HG03139 (cell line): ENCODE data around the gene DCAF4.
"Not testable (repeated sequence)": the region's sequence is repeated elsewhere in the genome, so short reads cannot be mapped to it uniquely, and the experiment has no call there.

Experiments
- ATAC-seq: cut with Tn5 transposase; IDR thresholded peaks from one replicate; pipeline ENCODE4 v1.9.1; 2021; ENCODE audit not compliant: unreplicated experiment

Gene DCAF4

GRCh38 chr14:72966038-72966437, 39.8 kb downstream of the DCAF4 start:
- no peak for ATAC-seq

DNA sequence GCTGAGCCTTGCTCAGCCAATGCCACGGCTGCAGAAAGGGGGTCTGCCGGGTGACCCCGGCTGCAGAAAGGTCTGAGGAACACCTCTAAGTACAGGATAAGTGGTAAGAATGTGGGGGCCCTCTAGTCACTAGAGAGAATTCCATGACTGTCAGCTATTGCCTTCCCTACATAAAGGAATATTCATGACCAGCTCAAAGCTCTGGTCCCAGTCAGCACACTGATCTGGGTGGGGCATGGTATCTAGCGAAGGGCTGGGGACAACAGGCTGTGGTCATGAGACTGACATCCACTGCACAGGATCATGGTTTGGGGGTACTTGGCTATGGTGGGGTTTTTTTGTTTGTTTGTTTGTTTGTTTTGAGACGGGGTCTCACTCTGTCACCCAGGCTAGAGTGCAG, 42.1 kb downstream of the DCAF4 start:
- ATAC-seq, result no peak

- no peak for ATAC-seq
These were observed 43.9 kb downstream of the DCAF4 start for GRCh38 chr14:72970058-72970630.

- no peak for ATAC-seq
These were observed 44.7 kb downstream of the DCAF4 start for GRCh38 chr14:72970824-72971434.

DNA sequence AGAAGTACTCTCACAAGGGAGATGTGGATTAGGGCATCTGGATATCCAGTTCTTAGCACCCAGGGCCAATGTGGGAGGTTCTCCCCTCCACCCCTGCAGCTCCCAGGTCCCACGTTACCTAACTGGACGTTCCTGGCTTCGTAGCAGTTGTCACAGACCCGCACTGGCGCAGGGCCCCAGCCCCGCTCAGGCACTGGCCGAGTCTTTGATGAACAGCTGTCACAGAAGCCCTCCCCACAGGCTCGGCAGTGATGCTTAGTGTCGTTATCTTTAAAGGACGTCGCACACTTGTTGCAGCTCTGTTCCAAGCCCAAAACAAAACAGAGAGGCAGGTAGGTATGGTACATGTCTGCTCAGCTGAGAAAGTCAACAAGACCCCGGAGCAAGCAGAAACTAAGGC, 48.4 kb downstream of the DCAF4 start:
- no peak for ATAC-seq

GRCh38 chr14:72975770-72976169, 49.5 kb downstream of the DCAF4 start:
- ATAC-seq, result no peak

GRCh38 chr14:72978856-72979255, 52.6 kb downstream of the DCAF4 start:
- ATAC-seq, result no peak

- ATAC-seq, result no peak
These were observed 54.6 kb downstream of the DCAF4 start for GRCh38 chr14:72980863-72981262.

- no peak for ATAC-seq
These were observed 56.0 kb downstream of the DCAF4 start for GRCh38 chr14:72982146-72982708.

GRCh38 chr14:72986214-72986613, 60.0 kb downstream of the DCAF4 start:
- no peak for ATAC-seq

DNA sequence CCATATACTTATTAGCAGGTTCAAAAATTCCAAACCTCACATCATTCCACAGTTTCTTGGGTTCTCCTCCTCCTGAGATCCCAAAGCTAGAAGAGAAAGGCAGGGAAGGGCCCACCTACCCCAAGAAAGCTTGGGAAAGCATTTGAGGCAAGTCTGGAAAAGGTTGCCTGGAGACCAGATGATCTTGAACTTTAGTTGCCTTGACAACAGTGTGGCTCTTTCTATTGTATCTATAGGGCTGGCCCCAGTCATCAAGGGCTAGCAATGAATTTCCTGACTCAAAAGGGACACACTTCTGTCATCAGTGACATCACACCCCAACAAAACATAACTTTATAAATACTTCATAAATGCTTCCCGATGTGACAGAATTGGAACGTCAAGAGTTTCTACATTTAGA, 60.6 kb downstream of the DCAF4 start:
- no peak for ATAC-seq

DNA sequence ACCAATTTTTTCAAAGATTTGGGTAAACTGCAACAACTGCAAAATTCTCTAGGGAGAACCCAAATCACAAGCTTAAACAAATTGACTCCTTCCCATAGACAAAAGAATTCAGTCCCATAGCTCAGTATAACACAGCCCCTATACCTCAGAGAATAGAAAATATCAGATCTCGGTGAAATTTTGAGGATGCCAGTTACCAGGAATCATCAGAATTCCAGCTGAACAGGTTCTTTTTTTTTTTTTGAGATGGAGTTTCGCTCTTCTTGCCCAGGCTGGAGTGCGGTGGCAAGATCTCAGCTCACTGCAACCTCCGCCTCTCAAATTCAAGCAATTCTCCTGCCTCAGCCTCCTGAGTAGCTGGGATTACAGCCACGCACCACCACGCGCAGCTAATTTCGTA, 63.9 kb downstream of the DCAF4 start:
- ATAC-seq, result no peak

DNA sequence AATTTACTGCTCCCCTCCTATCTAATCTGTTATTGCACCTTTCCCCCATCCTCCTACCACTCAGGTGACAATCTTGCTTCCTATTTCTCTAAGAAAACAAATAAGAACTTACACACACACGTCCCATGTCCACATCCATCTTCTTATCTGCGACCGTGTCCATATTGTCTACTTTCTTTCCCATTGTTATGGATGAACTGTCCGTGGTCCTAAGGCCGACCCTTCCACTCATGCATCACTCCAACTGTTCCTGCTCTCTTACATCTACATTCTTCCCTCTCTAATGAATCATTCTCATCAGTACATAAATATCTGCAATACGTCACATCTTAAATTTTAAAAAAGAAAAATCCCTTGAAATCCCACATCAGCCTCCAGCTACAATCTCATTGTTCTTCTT, 70.7 kb downstream of the DCAF4 start:
- no peak for ATAC-seq

DNA sequence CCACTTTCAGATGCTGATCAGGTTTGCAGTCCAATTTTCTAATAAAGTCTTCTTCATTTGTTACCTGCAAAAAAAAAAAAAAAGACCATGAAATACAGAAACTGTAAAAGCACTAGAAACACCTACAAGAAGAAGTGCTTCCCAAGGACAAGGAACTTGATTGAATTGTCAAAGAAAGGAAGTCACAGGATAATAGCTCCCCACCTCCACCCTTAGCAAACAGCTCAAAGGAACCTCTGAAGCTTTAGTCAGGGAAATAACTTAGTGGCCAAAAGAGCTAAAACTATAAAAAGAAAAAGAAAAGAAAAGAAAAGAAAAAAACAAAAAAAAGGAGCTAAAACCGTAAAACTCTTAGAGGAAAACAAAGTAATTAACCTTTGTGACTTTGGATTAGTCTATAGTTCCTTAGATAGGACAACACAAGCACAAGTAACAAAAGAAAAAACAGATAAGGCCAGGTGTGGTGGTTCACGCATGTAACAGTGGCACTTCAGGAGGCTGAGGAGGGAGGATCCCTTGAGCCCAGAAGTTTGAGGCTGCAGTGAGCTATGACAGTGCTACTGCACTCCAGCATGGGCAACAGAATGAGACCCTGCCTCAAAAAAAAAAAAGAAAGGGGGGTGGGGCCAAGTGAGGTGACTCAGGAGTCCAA, 72.1 kb downstream of the DCAF4 start:
- ATAC-seq, result no peak

GRCh38 chr14:72999316-72999715, 73.1 kb downstream of the DCAF4 start:
- no peak for ATAC-seq

GRCh38 chr14:73000073-73000472, 73.8 kb downstream of the DCAF4 start:
- no peak for ATAC-seq

DNA sequence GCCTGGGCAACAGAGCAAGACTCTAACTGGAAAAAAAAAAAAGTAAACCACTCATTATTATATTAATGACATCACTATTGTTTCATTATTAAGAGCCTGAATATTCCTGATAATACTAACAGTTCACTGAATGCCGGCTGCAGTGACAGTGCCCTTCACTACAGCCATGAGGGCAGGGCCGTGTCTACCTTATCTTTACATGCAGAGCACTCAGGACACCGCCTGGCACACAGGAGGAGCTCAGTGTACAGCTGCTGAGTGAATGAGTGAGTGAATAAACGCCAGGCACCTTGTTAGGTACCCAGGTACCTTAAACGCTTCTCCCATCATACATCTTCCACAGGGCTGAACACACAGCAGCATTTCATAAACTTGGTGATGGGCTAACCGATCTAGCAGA, 77.4 kb downstream of the DCAF4 start:
- ATAC-seq, result no peak

GRCh38 chr14:73004641-73005040, 78.4 kb downstream of the DCAF4 start:
- ATAC-seq, result not testable (repeated sequence)

GRCh38 chr14:73007835-73008234, 81.6 kb downstream of the DCAF4 start:
- no peak for ATAC-seq

- ATAC-seq, result no peak
These were observed 82.2 kb downstream of the DCAF4 start for GRCh38 chr14:73008501-73008900.
